B cell (primary cell): ENCODE measurements around the gene FLT1. TPM values are rescaled to one million over a fixed set of nuclear protein-coding genes. Genes with fewer than 3 reads are reported as not detected.

ENCODE experiments used
- ATAC-seq: fragments of 200-7000 bp; cut with Tn5 transposase; one replicate; pipeline ENCODE4 v1.10.0; 2021; ENCODE audit warnings: low read depth, mild to moderate bottlenecking, moderate number of reproducible peaks, moderate library complexity
- CTCF ChIA-PET: fragments of 350-600 bp; sonication (Branson Sonifier 250); formaldehyde crosslinking; loops from one replicate; lab custom pipeline; 2021; ENCODE audit warnings: antibody characterized with exemption, inconsistent platforms; lab: Charles Lee
- POLR2A ChIA-PET: fragments of 350-600 bp; sonication (Branson Sonifier 250); formaldehyde crosslinking; loops from one replicate; lab custom pipeline; 2021; ENCODE audit warnings: antibody characterized with exemption; lab: Charles Lee
- DNase-seq: peaks from one replicate; pipeline ENCODE4 v3.0.0; 2013
- H2AFZ ChIP-seq: 2 replicates; pipeline ENCODE4 v1.6.1; 2012; ENCODE audit warnings: mild to moderate bottlenecking, low read depth, low read length; ENCODE audit not compliant: insufficient read depth, poor library complexity, severe bottlenecking
- H3K27ac ChIP-seq, 2 donors: 1 replicate in 1 of 2; 2 replicates in 1 of 2; pipeline ENCODE4 v1.5.1; 2012 to 2013; ENCODE audit warnings: low read length in 2 of 2, mild to moderate bottlenecking in 2 of 2, moderate library complexity in 1 of 2
- H3K27me3 ChIP-seq, 4 experiments: fragments of 200-600 bp in 1 of 4; sonication (generic) in 1 of 4; replicated peaks in 1 of 4; 1 replicate in 2 of 4; 2 replicates in 2 of 4; pipeline versions ENCODE4 v1.6.1 to v1.7.0; 2013 to 2016; ENCODE audit warnings: low read length in 3 of 4, mild to moderate bottlenecking in 2 of 4, mixed read lengths in 1 of 4, moderate library complexity in 1 of 4; ENCODE audit not compliant: insufficient read depth in 4 of 4, control insufficient read depth in 3 of 4; ENCODE audit errors: control extremely low read depth in 1 of 4
- H3K36me3 ChIP-seq, 2 experiments: replicated peaks in 1 of 2; 1 replicate in 1 of 2; 2 replicates in 1 of 2; pipeline versions ENCODE4 v1.6.1 to v1.7.1; 2013; ENCODE audit warnings: low read length in 1 of 2; ENCODE audit not compliant: insufficient read depth in 2 of 2, control insufficient read depth in 1 of 2; ENCODE audit errors: control extremely low read depth in 1 of 2, extremely low read depth in 1 of 2
- H3K4me1 ChIP-seq, 2 donors: fragments of 200-600 bp in 1 of 2; sonication (generic) in 1 of 2; 1 replicate in 1 of 2; 2 replicates in 1 of 2; pipeline versions ENCODE4 v1.5.1 to v1.6.1; 2013 to 2017; ENCODE audit warnings: low read length in 2 of 2; ENCODE audit not compliant: control insufficient read depth in 2 of 2, insufficient read depth in 2 of 2
- H3K4me2 ChIP-seq: replicated peaks from 2 replicates; pipeline ENCODE3; 2012; ENCODE audit warnings: mild to moderate bottlenecking, low read depth, low read length; ENCODE audit not compliant: poor library complexity, severe bottlenecking
- H3K4me3 ChIP-seq, 5 experiments: fragments of 200-600 bp in 1 of 5; sonication (generic) in 1 of 5; 1 replicate in 3 of 5; 2 replicates in 2 of 5; pipeline versions ENCODE4 v1.5.1 to v1.7.0; 2011 to 2016; ENCODE audit warnings: low read length in 4 of 5, mild to moderate bottlenecking in 4 of 5, low read depth in 2 of 5, control low read depth in 1 of 5, moderate library complexity in 1 of 5; ENCODE audit not compliant: insufficient read depth in 1 of 5; ENCODE audit errors: control extremely low read depth in 1 of 5, extremely low read depth in 1 of 5
- H3K79me2 ChIP-seq: fragments of 200-600 bp; sonication (generic); one replicate; pipeline ENCODE4 v1.6.0; 2016; ENCODE audit warnings: low read length; ENCODE audit not compliant: control insufficient read depth, insufficient read depth
- H3K9ac ChIP-seq: fragments of 200-600 bp; sonication (generic); 2 replicates; pipeline ENCODE4 v1.6.1; 2017; ENCODE audit warnings: mild to moderate bottlenecking, low read length, moderate library complexity
- H3K9me3 ChIP-seq, 3 donors: one replicate each; pipeline versions ENCODE4 v1.6.1 to v1.7.1; 2013; ENCODE audit warnings: low read length in 2 of 3; ENCODE audit not compliant: control insufficient read depth in 2 of 3, insufficient read depth in 1 of 3; ENCODE audit errors: control extremely low read depth in 1 of 3
- H4K20me1 ChIP-seq: 2 replicates; pipeline ENCODE4 v1.6.0; 2012; ENCODE audit warnings: mild to moderate bottlenecking, low read length; ENCODE audit not compliant: insufficient read depth, control insufficient read depth, poor library complexity, severe bottlenecking
- H3K27ac Mint-ChIP-seq: one replicate; pipeline ENCODE4 v1.8.0; 2021; ENCODE audit warnings: mixed read lengths
- H3K27me3 Mint-ChIP-seq: one replicate; pipeline ENCODE4 v1.8.0; 2021; ENCODE audit warnings: mixed read lengths
- H3K4me1 Mint-ChIP-seq: one replicate; pipeline ENCODE4 v1.8.0; 2021; ENCODE audit warnings: mixed read lengths
- H3K4me3 Mint-ChIP-seq: one replicate; pipeline ENCODE4 v1.8.0; 2021; ENCODE audit warnings: mixed read lengths
- H3K9me3 Mint-ChIP-seq: one replicate; pipeline ENCODE4 v1.8.0; 2022; ENCODE audit warnings: mixed read lengths; ENCODE audit not compliant: insufficient read depth
- EZH2 ChIP-seq: IDR thresholded peaks from 2 replicates; pipeline ENCODE4 v1.6.1; 2012; ENCODE audit warnings: borderline replicate concordance, low read depth, mild to moderate bottlenecking, moderate library complexity, low read length; ENCODE audit not compliant: insufficient read depth, poor library complexity, severe bottlenecking
- WGBS: methylation state at CpG from one replicate; pipeline ENCODE4 v1.1.5; 2013; ENCODE audit warnings: missing lambda C conversion rate; ENCODE audit not compliant: insufficient coverage; 5-methylcytosine and 5-hydroxymethylcytosine counted together
- intact Hi-C: fragments of 100-400 bp; cut with micrococcal nuclease; formaldehyde crosslinking; loops from one replicate; pipeline ENCODE4 v1.10.0; 2022
- polyA plus RNA-seq: library from polyadenylated mRNA; depleted of rRNA; stranded (reverse); fragments of >200 nt; gene quantifications from 2 replicates; pipeline ENCODE4 v1.2.3, GENCODE V29; 2012
- total RNA-seq, 2 donors: library from RNA; stranded (reverse); fragments of 120-200 nt in 1 of 2; gene quantifications; 1 replicate in 1 of 2; 2 replicates in 1 of 2; pipeline versions ENCODE4 v1.2.3 to v1.2.4, GENCODE V29; 2013 to 2022
- TF ChIP-seq, protein P1 (sequence below): fragments of 200-600 bp; IDR thresholded peaks from one replicate; pipeline ENCODE4 v1.8.0; 2022; ENCODE audit warnings: antibody characterized with exemption, mild to moderate bottlenecking

FLT1 gene
- total and polyA plus RNA-seq, 2 donors (not counting 1 experiment from before 2014, with no cell fraction given), result 1.1 to 1.2 TPM

DNA sequence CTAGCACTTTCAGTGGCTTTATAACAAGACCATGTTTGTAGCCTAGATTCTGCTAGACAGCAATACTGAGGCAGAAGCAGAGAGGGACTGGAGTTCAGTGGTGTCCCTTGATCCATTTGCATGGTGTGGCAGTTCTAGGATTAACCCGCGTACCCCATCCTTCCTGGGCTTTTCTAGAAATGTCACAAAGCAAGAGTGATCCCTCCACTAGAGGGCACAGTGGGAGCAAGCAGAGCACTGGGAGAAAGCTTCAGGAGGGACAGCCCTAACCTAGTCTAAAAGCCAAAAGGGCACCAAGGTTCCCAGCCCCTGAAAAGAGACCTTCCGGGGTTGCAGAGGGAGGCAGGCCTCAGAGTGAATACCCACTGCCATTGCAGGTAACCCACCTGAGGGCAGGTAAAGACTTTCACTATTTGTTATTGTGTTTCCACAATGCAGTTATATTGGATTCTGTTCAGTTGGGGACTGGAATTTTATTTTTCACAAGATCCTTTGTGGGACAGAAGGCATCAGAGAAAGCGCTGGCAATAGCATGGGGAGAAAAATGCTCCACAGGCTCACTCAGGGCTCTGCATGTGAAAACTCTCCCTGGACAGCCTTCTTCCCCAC, 170.6 kb downstream of the FLT1 start:
- Histone ChIP-seq H3K4me1 (peaks cover 10 to 12% of the 10 kb centered on the region in 2 donors), H3K4me2 (peak overlapping the region; percentile 5), H3K4me3 (no peak overlapping the region), H4K20me1 (no peaks in the 10 kb centered on the region), H3K27me3 (no peaks in the 10 kb centered on the region), H3K9ac (no peak overlapping the region), H2AFZ (no peak overlapping the region), H3K36me3 (no peaks in the 10 kb centered on the region), H3K27ac (no peak overlapping the region), H3K9me3 (no peaks in the 10 kb centered on the region), H3K79me2 (no peaks in the 10 kb centered on the region)
- ChIA-PET POLR2A (no interaction called here), CTCF (interaction anchor here (0.5 to 5.7 kb wide), 18 partner anchors 10 to 579 kb away, joined by 3 to 67 read pairs (median 4); partner anchors contain the start of gene POMP)
- no peaks in the 10 kb centered on the region for H3K9me3 Mint-ChIP-seq
- intact Hi-C loops, result loop anchor here (1.0 to 5.0 kb wide), 3 partner anchors 312 to 395 kb away; partner anchors contain the start of genes POMP and SLC46A3
- H3K4me3 Mint-ChIP-seq, result no peak overlapping the region
- H3K27me3 Mint-ChIP-seq, result no peaks in the 10 kb centered on the region
- TF ChIP-seq, protein P1, sequence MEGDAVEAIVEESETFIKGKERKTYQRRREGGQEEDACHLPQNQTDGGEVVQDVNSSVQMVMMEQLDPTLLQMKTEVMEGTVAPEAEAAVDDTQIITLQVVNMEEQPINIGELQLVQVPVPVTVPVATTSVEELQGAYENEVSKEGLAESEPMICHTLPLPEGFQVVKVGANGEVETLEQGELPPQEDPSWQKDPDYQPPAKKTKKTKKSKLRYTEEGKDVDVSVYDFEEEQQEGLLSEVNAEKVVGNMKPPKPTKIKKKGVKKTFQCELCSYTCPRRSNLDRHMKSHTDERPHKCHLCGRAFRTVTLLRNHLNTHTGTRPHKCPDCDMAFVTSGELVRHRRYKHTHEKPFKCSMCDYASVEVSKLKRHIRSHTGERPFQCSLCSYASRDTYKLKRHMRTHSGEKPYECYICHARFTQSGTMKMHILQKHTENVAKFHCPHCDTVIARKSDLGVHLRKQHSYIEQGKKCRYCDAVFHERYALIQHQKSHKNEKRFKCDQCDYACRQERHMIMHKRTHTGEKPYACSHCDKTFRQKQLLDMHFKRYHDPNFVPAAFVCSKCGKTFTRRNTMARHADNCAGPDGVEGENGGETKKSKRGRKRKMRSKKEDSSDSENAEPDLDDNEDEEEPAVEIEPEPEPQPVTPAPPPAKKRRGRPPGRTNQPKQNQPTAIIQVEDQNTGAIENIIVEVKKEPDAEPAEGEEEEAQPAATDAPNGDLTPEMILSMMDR, result peak; percentile 77
- TF ChIP-seq EZH2, result no peak
- ATAC-seq, result peak; percentile 75
- 25% methylated on average over 4 of the region's 4 CpGs for WGBS
- H3K27ac Mint-ChIP-seq, result no peak overlapping the region
- peaks cover 5% of the 10 kb centered on the region for H3K4me1 Mint-ChIP-seq
- DNase-seq, result peak; percentile 80

DNA sequence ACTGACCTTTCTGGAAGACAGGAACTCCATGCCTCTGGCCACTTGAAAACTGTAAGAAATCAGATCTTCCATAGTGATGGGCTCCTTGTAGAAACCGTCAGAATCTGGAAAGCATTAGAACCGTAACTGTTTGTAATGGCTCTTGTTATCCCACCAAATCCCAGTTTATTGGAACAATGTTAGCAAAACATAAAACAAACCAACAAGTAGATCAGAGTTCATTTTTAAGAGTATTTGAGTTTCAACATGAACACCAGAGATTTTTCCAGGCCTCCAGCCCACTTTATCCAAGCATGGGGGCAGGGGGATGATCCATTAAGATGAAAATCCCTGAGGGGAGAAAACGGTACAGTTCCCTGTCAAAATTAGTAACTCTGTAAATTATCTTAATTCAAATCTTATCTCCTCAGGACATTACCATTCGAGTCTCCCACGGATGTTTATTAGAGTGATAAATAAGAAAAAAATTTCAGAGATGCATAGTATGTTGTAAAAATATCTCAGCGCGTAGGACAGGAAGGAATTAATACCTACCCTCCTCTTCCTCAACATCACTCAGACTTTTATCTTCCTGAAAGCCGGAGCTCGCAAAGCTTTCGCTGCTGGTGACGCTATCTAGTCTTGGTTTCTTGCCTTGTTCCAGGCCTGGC, 172.5 kb downstream of the FLT1 start:
- no peak overlapping the region for H3K27ac Mint-ChIP-seq
- CTCF ChIA-PET, result interaction anchor here (0.6 to 5.7 kb wide), 9 partner anchors 12 to 521 kb away, joined by 3 to 67 read pairs (median 13); partner anchors contain the start of gene POMP
- no peaks in the 10 kb centered on the region for H3K9me3 Mint-ChIP-seq
- no peak overlapping the region for H3K4me3 Mint-ChIP-seq
- Histone ChIP-seq H3K27ac (no peak overlapping the region), H3K36me3 (no peaks in the 10 kb centered on the region), H3K9me3 (no peaks in the 10 kb centered on the region), H3K9ac (no peak overlapping the region), H3K79me2 (no peaks in the 10 kb centered on the region), H3K4me1 (peaks cover 10 to 12% of the 10 kb centered on the region in 2 donors), H3K4me2 (no peak overlapping the region), H3K27me3 (no peaks in the 10 kb centered on the region), H4K20me1 (no peaks in the 10 kb centered on the region), H2AFZ (no peak overlapping the region), H3K4me3 (no peak overlapping the region)
- WGBS, result 100% methylated on average over 6 of the region's 11 CpGs
- TF ChIP-seq, protein P1, result no peak
- no peak for TF ChIP-seq EZH2
- DNase-seq (no peak), ATAC-seq (no peak)
- intact Hi-C loops, result loop anchor here (5.0 kb wide), 1 partner anchor 335 kb away; the partner anchor contains the start of gene POMP
- no peaks in the 10 kb centered on the region for H3K27me3 Mint-ChIP-seq
- POLR2A ChIA-PET, result interaction anchor here (0.6 kb wide), 1 partner anchor 170 kb away, joined by 3 read pairs; no protein-coding TSS in a partner anchor
- peaks cover 5% of the 10 kb centered on the region for H3K4me1 Mint-ChIP-seq
